GM10248 (cell line): Measurements from ENCODE around the gene TECPR2.

Experiments
- CTCF ChIA-PET: fragments of 300-600 bp; sonication (Branson Sonifier 250); formaldehyde crosslinking; extraction: SDS; loops from one replicate; lab custom pipeline; 2021; ENCODE audit warnings: antibody characterized with exemption; lab: Yijun Ruan, JAX
- POLR2A ChIA-PET: fragments of 350-650 bp; sonication (Branson Sonifier 250); formaldehyde crosslinking; extraction: SDS; loops from one replicate; lab custom pipeline; 2020; ENCODE audit warnings: antibody characterized with exemption; lab: Yijun Ruan, JAX
- DNase-seq: peaks from one replicate; pipeline ENCODE4 v3.0.0; 2012; ENCODE audit errors: extremely low spot score
- TF ChIP-seq, protein P1 (sequence below): IDR thresholded peaks from 2 replicates; pipeline ENCODE4 v1.5.1; 2012; ENCODE audit warnings: mild to moderate bottlenecking, low read depth; ENCODE audit errors: extremely low read depth, missing control alignments, control extremely low read depth

TECPR2 gene

DNA sequence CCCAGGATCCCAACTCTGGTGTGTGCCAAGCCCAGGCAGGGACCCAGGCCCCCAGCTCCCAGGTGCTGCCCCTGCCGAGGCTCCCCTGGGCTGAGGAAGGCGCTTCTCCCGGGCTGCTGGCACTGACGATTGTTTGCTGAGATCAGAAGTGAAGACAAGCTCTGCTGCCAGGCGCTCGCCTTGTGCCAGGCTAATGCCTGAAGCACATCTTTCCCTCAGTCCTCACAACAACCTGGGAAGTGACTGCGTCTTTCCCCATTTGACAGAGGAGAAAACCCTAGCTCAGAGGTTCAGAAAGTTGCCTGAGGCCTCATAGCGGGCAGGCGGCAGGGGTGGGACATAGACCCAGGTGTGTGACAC, 110.0 kb downstream of the TECPR2 start:
- POLR2A ChIA-PET, result no interaction called here
- no peak for DNase-seq
- TF ChIP-seq, protein P1, sequence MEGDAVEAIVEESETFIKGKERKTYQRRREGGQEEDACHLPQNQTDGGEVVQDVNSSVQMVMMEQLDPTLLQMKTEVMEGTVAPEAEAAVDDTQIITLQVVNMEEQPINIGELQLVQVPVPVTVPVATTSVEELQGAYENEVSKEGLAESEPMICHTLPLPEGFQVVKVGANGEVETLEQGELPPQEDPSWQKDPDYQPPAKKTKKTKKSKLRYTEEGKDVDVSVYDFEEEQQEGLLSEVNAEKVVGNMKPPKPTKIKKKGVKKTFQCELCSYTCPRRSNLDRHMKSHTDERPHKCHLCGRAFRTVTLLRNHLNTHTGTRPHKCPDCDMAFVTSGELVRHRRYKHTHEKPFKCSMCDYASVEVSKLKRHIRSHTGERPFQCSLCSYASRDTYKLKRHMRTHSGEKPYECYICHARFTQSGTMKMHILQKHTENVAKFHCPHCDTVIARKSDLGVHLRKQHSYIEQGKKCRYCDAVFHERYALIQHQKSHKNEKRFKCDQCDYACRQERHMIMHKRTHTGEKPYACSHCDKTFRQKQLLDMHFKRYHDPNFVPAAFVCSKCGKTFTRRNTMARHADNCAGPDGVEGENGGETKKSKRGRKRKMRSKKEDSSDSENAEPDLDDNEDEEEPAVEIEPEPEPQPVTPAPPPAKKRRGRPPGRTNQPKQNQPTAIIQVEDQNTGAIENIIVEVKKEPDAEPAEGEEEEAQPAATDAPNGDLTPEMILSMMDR, result no peak
- CTCF ChIA-PET, result interaction anchor here (0.9 to 1.4 kb wide), 2 partner anchors 13 to 52 kb away, joined by 3 to 6 read pairs; no protein-coding TSS in a partner anchor

DNA sequence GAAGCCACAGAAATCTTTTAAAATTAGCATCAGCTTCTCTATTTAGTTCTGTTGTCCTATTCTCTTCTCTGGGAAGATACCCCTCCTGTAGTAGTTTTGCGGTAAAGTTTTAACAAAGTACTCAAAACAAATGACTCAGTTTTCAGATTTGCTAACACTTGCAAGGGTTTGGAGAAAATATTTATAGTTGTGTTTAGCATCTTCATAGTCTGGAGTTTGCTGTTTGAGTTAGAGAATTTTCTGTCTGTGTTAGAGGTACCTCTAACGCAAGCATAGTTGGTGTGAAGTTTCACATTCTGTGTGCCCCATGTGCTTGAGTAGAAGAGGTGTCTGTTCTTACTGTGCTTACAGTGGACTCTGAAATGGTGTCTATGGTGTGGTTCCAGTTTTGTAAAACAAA, 110.8 kb downstream of the TECPR2 start:
- POLR2A ChIA-PET, result no interaction called here
- DNase-seq, result no peak
- TF ChIP-seq, protein P1, result no peak
- CTCF ChIA-PET, result no interaction called here

DNA sequence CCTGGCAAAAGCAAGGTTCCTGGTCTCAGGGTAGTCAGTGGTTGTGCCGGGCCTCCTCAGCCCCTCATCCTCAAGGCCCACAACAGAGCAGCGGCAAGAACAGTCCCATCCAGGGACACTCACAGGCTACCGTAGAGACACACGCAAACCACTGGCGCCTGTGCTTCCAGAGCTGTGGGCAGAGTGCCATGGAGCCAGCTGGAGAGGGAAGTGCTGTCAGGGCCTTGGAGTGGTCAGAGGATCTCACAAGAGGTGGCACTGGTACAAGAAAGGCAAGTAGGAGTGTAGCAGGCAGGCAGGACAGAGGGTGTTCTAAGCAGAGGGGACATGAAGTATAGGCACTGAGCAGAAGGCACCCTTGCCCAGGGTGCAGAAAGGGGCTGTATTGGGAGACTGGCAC, 112.2 kb downstream of the TECPR2 start:
- ChIA-PET POLR2A (no interaction called here), CTCF (interaction anchor here (1.4 to 2.1 kb wide), 2 partner anchors 10 to 50 kb away, joined by 4 to 7 read pairs; no protein-coding TSS in a partner anchor)
- TF ChIP-seq, protein P1, result no peak
- no peak for DNase-seq

DNA sequence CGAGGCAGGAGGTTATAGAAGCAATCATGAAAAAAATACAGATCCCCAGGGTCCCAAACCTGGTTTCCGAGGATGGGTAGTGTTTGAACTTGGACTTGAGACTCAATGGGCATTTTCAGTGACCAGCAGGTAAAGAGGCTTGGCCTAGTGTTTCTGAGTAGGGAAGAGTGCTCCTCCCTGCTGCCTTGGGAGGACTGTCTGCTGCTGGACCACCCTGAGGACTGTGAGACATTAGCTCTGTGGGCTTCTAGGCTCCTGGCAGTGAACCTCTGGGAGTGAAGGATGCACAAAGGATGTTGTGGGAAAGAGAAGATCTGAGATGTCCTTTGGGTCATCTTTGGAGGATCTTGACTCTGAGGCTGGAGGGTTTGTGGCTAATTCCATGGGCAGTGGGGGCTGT, 116.4 kb downstream of the TECPR2 start:
- TF ChIP-seq, protein P1, result no peak
- DNase-seq, result no peak
- POLR2A ChIA-PET, result no interaction called here
- CTCF ChIA-PET, result interaction anchor here (1.5 kb wide), 1 partner anchor 46 kb away, joined by 4 read pairs; no protein-coding TSS in a partner anchor

DNA sequence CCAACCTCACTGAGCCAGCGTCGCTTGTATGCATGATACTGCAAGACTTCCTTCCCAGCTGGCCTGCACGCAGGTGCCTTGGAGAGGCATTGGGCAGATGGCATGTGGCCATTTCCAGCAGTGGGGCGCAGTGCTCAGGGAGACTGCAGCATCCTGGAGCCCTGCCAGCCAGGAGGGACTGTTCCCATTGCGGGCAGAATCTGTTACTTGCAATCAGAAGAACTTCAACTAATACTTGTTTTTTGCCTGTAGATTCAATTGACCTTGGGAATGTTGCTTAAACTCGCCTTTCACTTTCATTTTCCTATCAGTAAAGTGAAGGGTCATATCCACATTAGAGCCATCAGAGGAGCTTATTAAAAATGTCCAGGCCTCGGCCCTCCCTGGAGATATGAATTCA, 117.0 kb downstream of the TECPR2 start:
- TF ChIP-seq, protein P1, result no peak
- CTCF ChIA-PET, result interaction anchor here (1.1 kb wide), 1 partner anchor 25 kb away, joined by 3 read pairs; no protein-coding TSS in a partner anchor
- no peak for DNase-seq
- POLR2A ChIA-PET, result no interaction called here

DNA sequence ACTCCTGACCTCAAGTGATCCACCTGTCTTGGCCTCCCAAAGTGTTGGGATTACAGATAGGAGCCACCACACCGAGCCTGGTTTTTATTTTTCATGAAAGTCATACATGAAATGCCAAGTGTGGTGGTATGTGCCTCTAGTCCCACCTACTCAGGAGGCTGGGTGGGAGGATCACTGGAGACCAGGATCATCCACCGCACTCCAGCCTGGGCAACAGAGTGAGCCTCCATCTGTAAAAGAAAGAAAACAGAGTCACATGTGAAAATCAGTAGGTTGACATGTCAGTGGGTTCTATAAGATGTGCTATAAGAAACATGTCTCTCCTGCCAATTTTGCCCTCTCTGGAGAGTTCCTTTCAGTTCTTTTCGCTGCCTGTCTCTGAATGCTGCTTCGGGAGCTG, 118.6 kb downstream of the TECPR2 start:
- ChIA-PET POLR2A (no interaction called here), CTCF (interaction anchor here (1.3 kb wide), 1 partner anchor 12 kb away, joined by 3 read pairs; no protein-coding TSS in a partner anchor)
- no peak for DNase-seq
- TF ChIP-seq, protein P1, result no peak

DNA sequence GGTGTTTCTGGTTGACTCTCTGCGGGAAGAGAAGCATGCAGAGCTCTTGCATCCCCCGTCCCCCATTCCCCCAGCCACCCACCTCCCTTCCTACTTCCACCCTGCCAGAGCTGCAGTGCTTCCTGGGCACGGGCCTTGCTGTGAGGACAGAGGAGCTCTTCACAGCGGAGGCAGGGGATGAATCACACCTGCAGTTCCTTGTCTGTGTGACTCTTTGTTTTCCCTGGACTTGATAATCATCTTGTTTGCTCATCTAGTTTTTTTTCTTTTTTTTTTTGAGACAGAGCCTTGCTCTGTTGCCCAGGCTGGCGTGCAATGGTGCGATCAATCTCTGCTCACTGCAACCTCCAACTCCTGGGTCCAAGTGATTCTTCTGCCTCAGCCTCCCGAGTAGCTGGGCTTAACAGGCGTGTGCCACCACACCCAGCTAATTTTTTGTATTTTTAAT, 119.1 kb downstream of the TECPR2 start:
- no peak for DNase-seq
- TF ChIP-seq, protein P1, result no peak
- CTCF ChIA-PET, result interaction anchor here (1.3 kb wide), 1 partner anchor 13 kb away, joined by 3 read pairs; no protein-coding TSS in a partner anchor
- POLR2A ChIA-PET, result no interaction called here
